Measurements from ENCODE around the gene TNS3. TPM values are rescaled to one million over a fixed set of nuclear protein-coding genes. Genes with fewer than 3 reads are reported as not detected.
A peak's percentile ranks its signal among the peaks of the same experiment; 100 is the strongest.

TNS3 gene
- total and polyA plus RNA-seq, 2 of the 13 experiments (the other 11 are each of a cell fraction or from before 2014, with no cell fraction given): 52.9 to 55.7 TPM

DNA sequence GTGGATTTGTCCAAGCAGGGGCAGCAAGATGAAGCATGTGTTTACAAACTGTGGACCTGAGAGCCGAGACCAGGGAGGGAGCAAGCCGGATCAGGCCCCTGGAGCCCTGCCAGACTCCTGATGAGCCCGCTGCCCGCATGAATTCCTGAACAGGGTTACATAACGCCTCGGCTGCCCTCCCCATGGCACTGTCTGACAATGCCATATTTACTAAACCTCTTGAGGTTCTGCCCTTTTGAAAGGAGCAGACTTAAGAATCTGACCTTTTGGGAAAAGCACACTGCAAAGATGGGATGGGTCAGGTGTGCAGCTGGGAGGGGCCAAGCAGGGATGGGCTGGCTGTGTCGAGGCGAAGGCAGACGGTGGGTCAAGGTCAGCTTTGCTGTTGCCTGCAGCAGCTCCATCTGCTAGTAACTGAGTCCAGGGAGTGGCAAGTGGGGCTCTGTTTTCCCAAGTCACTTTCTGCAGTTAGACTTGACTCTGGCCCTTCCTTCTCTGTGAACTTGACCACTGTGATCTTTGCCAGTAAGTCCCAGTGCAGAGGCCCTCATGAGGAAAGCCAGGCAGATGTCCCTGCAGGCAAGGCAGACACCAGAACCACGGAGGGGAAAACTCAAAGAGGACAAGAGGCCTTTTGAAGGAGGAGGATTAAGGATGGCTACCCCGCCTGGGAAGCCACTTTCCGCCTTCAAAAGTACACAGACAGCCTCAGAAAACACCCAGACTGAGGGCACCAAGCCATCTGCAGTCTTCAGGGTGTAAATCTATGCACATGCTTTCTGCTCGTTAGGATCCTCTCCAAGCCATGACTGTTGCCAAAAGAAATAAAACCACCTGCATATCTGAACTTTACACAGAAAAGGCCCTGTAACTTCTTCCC, 175.8 kb downstream of the TNS3 start (continued):
- TF ChIP-seq CBX5 (CRISPR knock-in tag; IDR thresholded peaks at IDR 0.05; ENCODE audit: borderline replicate concordance): no peak
- TF ChIP-seq, protein P1, sequence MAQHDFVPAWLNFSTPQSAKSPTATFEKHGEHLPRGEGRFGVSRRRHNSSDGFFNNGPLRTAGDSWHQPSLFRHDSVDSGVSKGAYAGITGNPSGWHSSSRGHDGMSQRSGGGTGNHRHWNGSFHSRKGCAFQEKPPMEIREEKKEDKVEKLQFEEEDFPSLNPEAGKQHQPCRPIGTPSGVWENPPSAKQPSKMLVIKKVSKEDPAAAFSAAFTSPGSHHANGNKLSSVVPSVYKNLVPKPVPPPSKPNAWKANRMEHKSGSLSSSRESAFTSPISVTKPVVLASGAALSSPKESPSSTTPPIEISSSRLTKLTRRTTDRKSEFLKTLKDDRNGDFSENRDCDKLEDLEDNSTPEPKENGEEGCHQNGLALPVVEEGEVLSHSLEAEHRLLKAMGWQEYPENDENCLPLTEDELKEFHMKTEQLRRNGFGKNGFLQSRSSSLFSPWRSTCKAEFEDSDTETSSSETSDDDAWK (CRISPR knock-in tag; IDR thresholded peaks at IDR 0.05): no peak
- TF ChIP-seq ZNF160 (CRISPR knock-in tag; IDR thresholded peaks at IDR 0.05): no peak
- TF ChIP-seq PTBP1 (IDR thresholded peaks at IDR 0.05; ENCODE audit: low read depth, low read length, poor library complexity, severe bottlenecking): no peak
- TF ChIP-seq ZNF788 (CRISPR knock-in tag; IDR thresholded peaks at IDR 0.05; ENCODE audit: borderline replicate concordance): 0 out of 2 replicates have a peak, but pooled peaks have one; percentile 44
- TF ChIP-seq ZNF703 (CRISPR knock-in tag; IDR thresholded peaks at IDR 0.05; ENCODE audit: borderline replicate concordance): no peak
- TF ChIP-seq ZNF180 (CRISPR knock-in tag; IDR thresholded peaks at IDR 0.05; ENCODE audit: borderline replicate concordance, low read depth): no peak
- TF ChIP-seq MTF2 (CRISPR knock-in tag; IDR thresholded peaks at IDR 0.05; ENCODE audit: borderline replicate concordance): no peak
- TF ChIP-seq FOSL1 (CRISPR knock-in tag; IDR thresholded peaks at IDR 0.05; ENCODE audit: borderline replicate concordance): no peak
- TF ChIP-seq ZNF709 (CRISPR knock-in tag; IDR thresholded peaks at IDR 0.05): no peak
- TF ChIP-seq, protein P2, sequence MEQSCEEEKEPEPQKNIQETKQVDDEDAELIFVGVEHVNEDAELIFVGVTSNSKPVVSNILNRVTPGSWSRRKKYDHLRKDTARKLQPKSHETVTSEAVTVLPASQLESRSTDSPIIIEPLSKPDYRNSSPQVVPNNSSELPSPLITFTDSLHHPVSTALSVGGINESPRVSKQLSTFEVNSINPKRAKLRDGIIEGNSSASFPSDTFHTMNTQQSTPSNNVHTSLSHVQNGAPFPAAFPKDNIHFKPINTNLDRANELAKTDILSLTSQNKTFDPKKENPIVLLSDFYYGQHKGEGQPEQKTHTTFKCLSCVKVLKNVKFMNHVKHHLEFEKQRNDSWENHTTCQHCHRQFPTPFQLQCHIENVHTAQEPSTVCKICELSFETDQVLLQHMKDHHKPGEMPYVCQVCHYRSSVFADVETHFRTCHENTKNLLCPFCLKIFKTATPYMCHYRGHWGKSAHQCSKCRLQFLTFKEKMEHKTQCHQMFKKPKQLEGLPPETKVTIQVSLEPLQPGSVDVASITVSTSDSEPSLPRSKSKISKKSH (CRISPR knock-in tag; IDR thresholded peaks at IDR 0.05; ENCODE audit: borderline replicate concordance): no peak
- TF ChIP-seq NR2F6 (IDR thresholded peaks at IDR 0.05): peak; percentile 43; the same call in 1 of the 2 replicates
- TF ChIP-seq NR2F6 (CRISPR knock-in tag; IDR thresholded peaks at IDR 0.05): peak; percentile 63
- no peak for TF ChIP-seq ZNF598 (CRISPR knock-in tag; IDR thresholded peaks at IDR 0.05; ENCODE audit: borderline replicate concordance)
- no peak for TF ChIP-seq BHLHE40 (IDR thresholded peaks at IDR 0.05; ENCODE audit: low read length)
- TF ChIP-seq, protein P3, sequence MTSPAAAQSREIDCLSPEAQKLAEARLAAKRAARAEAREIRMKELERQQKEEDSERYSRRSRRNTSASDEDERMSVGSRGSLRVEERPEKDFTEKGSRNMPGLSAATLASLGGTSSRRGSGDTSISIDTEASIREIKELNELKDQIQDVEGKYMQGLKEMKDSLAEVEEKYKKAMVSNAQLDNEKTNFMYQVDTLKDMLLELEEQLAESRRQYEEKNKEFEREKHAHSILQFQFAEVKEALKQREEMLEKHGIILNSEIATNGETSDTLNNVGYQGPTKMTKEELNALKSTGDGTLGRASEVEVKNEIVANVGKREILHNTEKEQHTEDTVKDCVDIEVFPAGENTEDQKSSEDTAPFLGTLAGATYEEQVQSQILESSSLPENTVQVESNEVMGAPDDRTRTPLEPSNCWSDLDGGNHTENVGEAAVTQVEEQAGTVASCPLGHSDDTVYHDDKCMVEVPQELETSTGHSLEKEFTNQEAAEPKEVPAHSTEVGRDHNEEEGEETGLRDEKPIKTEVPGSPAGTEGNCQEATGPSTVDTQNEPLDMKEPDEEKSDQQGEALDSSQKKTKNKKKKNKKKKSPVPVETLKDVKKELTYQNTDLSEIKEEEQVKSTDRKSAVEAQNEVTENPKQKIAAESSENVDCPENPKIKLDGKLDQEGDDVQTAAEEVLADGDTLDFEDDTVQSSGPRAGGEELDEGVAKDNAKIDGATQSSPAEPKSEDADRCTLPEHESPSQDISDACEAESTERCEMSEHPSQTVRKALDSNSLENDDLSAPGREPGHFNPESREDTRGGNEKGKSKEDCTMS (CRISPR knock-in tag; conservative IDR thresholded peaks at IDR 0.05): no peak
- TF ChIP-seq ZBTB21 (CRISPR knock-in tag; IDR thresholded peaks at IDR 0.05): no peak
- TF ChIP-seq, protein P4, sequence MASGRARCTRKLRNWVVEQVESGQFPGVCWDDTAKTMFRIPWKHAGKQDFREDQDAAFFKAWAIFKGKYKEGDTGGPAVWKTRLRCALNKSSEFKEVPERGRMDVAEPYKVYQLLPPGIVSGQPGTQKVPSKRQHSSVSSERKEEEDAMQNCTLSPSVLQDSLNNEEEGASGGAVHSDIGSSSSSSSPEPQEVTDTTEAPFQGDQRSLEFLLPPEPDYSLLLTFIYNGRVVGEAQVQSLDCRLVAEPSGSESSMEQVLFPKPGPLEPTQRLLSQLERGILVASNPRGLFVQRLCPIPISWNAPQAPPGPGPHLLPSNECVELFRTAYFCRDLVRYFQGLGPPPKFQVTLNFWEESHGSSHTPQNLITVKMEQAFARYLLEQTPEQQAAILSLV (CRISPR knock-in tag; IDR thresholded peaks at IDR 0.05; ENCODE audit: borderline replicate concordance): no peak
- no peak for TF ChIP-seq THAP11 (CRISPR knock-in tag; IDR thresholded peaks at IDR 0.05)
- no peak for TF ChIP-seq HOXA5 (CRISPR knock-in tag; IDR thresholded peaks at IDR 0.05)
- TF ChIP-seq MZF1 (CRISPR knock-in tag; IDR thresholded peaks at IDR 0.05; ENCODE audit: borderline replicate concordance): no peak
- no peak for TF ChIP-seq ZNF615 (CRISPR knock-in tag; IDR thresholded peaks at IDR 0.05; ENCODE audit: borderline replicate concordance)
- TF ChIP-seq ZMYM3 (CRISPR knock-in tag; IDR thresholded peaks at IDR 0.05): no peak
- no peak for TF ChIP-seq ZNF605 (CRISPR knock-in tag; IDR thresholded peaks at IDR 0.05)

Data from HepG2 (cell line).